Panc1 (cell line): ENCODE data around the gene ACER2. TPM values are rescaled to one million over a fixed set of nuclear protein-coding genes. Genes with fewer than 3 reads are reported as not detected.

Experiments used
- ATAC-seq: fragments of 200-7000 bp; cut with Tn5 transposase; 2 replicates; pipeline ENCODE4 v1.9.1; 2020; ENCODE audit warnings: mild to moderate bottlenecking, moderate library complexity
- BruUV-seq: library from RNA; stranded (reverse); fragments of 400-500 nt; replicated peaks from 2 replicates; lab custom pipeline; 2021; lab: Mats Ljungman, UMichigan
- CTCF ChIA-PET: fragments of 300-600 bp; sonication (Branson Sonifier 250); formaldehyde crosslinking; loops from one replicate; lab custom pipeline; 2022; ENCODE audit warnings: antibody characterized with exemption; lab: Charles Lee
- POLR2A ChIA-PET: fragments of 300-600 bp; sonication (Branson Sonifier 250); formaldehyde crosslinking; loops from one replicate; lab custom pipeline; 2022; ENCODE audit warnings: antibody characterized with exemption; lab: Charles Lee
- DNase-seq: peaks from one replicate; pipeline ENCODE4 v3.0.0-alpha.2; 2010; ENCODE audit warnings: low read depth, low spot score
- H3K27ac ChIP-seq: 2 replicates; pipeline ENCODE4 v1.5.1; 2011; ENCODE audit warnings: mild to moderate bottlenecking, low read length, inconsistent platforms
- H3K27me3 ChIP-seq: fragments of 200-500 bp; sonication (Bioruptor generic); 2 replicates; pipeline ENCODE4 v1.6.0; 2014; ENCODE audit warnings: low read length, inconsistent platforms; ENCODE audit not compliant: control insufficient read depth, insufficient read depth
- H3K36me3 ChIP-seq: fragments of 200-500 bp; sonication (Bioruptor generic); 2 replicates; pipeline ENCODE4 v1.5.1; 2014; ENCODE audit warnings: inconsistent platforms, mild to moderate bottlenecking, low read length, moderate library complexity; ENCODE audit not compliant: control insufficient read depth, insufficient read depth
- H3K4me1 ChIP-seq: 2 replicates; pipeline ENCODE4 v1.5.1; 2011; ENCODE audit warnings: inconsistent platforms, mild to moderate bottlenecking, low read length, moderate library complexity; ENCODE audit not compliant: control insufficient read depth, insufficient read depth
- H3K4me3 ChIP-seq, 2 experiments: 2 replicates each; pipeline ENCODE4 v1.5.1; 2011 to 2012; ENCODE audit warnings: low read depth in 2 of 2, low read length in 2 of 2, mild to moderate bottlenecking in 2 of 2, inconsistent platforms in 1 of 2, moderate library complexity in 1 of 2
- H3K9me3 ChIP-seq: fragments of 200-500 bp; sonication (Bioruptor generic); 2 replicates; pipeline ENCODE4 v1.5.1; 2014; ENCODE audit warnings: low read depth, mild to moderate bottlenecking, inconsistent platforms, low read length, moderate library complexity; ENCODE audit not compliant: control insufficient read depth, insufficient read depth
- CTCF ChIP-seq: fragments of 450-650 bp; IDR thresholded peaks from 2 replicates; pipeline ENCODE4 v1.5.1; 2017; ENCODE audit warnings: mild to moderate bottlenecking
- POLR2AphosphoS5 ChIP-seq: IDR thresholded peaks from 2 replicates; pipeline ENCODE4 v1.6.1; 2012; ENCODE audit warnings: mild to moderate bottlenecking, low read depth, low read length, moderate library complexity
- REST ChIP-seq, 2 experiments: IDR thresholded peaks; 2 replicates each; pipeline ENCODE4 v1.6.1; 2011 to 2012; ENCODE audit warnings: low read depth in 2 of 2, control low read depth in 1 of 2, low read length in 1 of 2, mild to moderate bottlenecking in 1 of 2, moderate library complexity in 1 of 2; ENCODE audit not compliant: insufficient read depth in 1 of 2
- SIN3A ChIP-seq: IDR thresholded peaks from 2 replicates; pipeline ENCODE4 v1.6.1; 2012; ENCODE audit warnings: low read depth, mild to moderate bottlenecking, low read length, moderate library complexity, borderline replicate concordance; ENCODE audit not compliant: insufficient read depth
- TCF7L2 ChIP-seq: IDR thresholded peaks from 2 replicates; pipeline ENCODE4 v1.6.1; 2011; ENCODE audit warnings: mild to moderate bottlenecking, low read depth, low read length, inconsistent platforms
- in situ Hi-C: cut with HindIII; loops from 2 replicates; pipeline ENCODE4 v1.10.0; 2016; ENCODE audit warnings: low sequenced_read_pairs, low pct_unique_long_range_greater_than_20kb
- intact Hi-C: fragments of 100-400 bp; cut with micrococcal nuclease; formaldehyde crosslinking; loops from one replicate; pipeline ENCODE4 v1.10.0; 2022; ENCODE audit not compliant: unreplicated experiment
- total RNA-seq: library from RNA; stranded (reverse); gene quantifications from one replicate; pipeline ENCODE4 v1.2.1, GENCODE V29; 2021; ENCODE audit not compliant: unreplicated experiment

Gene ACER2
- total RNA-seq, 1 experiment from 2014 or later, result 1.3 TPM

- no peaks in the 10 kb centered on the region for H3K36me3 ChIP-seq
- H3K27me3 ChIP-seq, result no peaks in the 10 kb centered on the region
- H3K27ac ChIP-seq, result no peak overlapping the region
- intact Hi-C loops (no loop called here), in situ Hi-C loops (no loop called here)
- no peaks in the 10 kb centered on the region for H3K9me3 ChIP-seq
- no peak for DNase-seq
- TF ChIP-seq SIN3A (no peak), CTCF (no peak), TCF7L2 (no peak), REST (IDR thresholded peaks at IDR 0.05; ENCODE audit: insufficient read depth in 1 of 2, low read depth in 2 of 2, low read length in 1 of 2) (no peak), POLR2AphosphoS5 (no peak)
- no peaks in the 10 kb centered on the region for H3K4me1 ChIP-seq
- no peak for ATAC-seq
- no peak overlapping the region for H3K4me3 ChIP-seq
- ChIA-PET CTCF (no interaction called here), POLR2A (no interaction called here)
- BruUV-seq, result no TSS peak
Observed at GRCh38 chr9:19423163-19423562, 14.4 kb downstream of the ACER2 start.

GRCh38 chr9:19424176-19424779, 15.5 kb downstream of the ACER2 start:
- BruUV-seq, result no TSS peak
- no peaks in the 10 kb centered on the region for H3K27me3 ChIP-seq
- intact Hi-C loops, result no loop called here
- DNase-seq (no peak), ATAC-seq (no peak)
- H3K36me3 ChIP-seq, result no peaks in the 10 kb centered on the region
- TF ChIP-seq TCF7L2 (no peak), POLR2AphosphoS5 (no peak), SIN3A (no peak), CTCF (no peak), REST (IDR thresholded peaks at IDR 0.05; ENCODE audit: insufficient read depth in 1 of 2, low read depth in 2 of 2, low read length in 1 of 2) (no peak)
- no peak overlapping the region for H3K27ac ChIP-seq
- ChIA-PET CTCF (no interaction called here), POLR2A (no interaction called here)
- no peaks in the 10 kb centered on the region for H3K4me1 ChIP-seq
- H3K4me3 ChIP-seq, result no peak overlapping the region
- H3K9me3 ChIP-seq, result no peaks in the 10 kb centered on the region
- in situ Hi-C loops, result no loop called here
